ENCODE measurements around the gene LEFTY2.
"Not testable (repeated sequence)": the region's sequence is repeated elsewhere in the genome, so short reads cannot be mapped to it uniquely, and the experiment has no call there.

LEFTY2 gene

DNA sequence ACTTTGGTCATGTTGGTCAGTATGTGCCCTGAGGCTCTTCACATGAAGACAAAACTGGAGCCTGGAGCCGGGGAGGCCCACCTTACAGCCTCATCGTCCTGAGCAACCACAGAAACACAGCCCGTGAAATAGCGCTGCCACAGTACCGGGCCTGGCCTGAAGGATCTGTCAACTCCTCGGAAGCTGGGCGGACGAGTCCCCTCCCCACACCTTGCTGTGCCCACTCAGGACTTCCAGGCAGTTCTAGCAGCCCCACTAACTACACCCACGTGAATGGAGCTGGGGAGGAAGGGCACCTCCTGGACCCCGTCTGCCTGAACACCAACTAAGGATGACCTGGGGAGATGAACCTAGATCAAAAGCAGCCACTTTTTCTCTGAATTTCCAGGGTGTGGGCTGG, 33.4 kb upstream of the LEFTY2 start:
- Histone ChIP-seq H3K36me3 (ENCODE audit: low read length) (no peaks in the 10 kb centered on the region), H3K27ac (ENCODE audit: low read depth, low read length) (no peak overlapping the region), H3K4me3 (ENCODE audit: insufficient read depth, low read length, poor library complexity, severe bottlenecking) (no peak overlapping the region), H3K79me2 (ENCODE audit: insufficient read depth, low read length) (no peaks in the 10 kb centered on the region), H3F3A (ENCODE audit: insufficient read depth) (peaks cover 11% of the 10 kb centered on the region), H3K9ac (ENCODE audit: low read length) (no peak overlapping the region), H3K9me2 (replicated peaks; ENCODE audit: insufficient read depth, low read length) (no peaks in the 10 kb centered on the region), H3K9me3 (ENCODE audit: insufficient read depth, low read length) (no peaks in the 10 kb centered on the region), H3K27me3 (ENCODE audit: low read length) (no peaks in the 10 kb centered on the region), H4K20me1 (ENCODE audit: low read depth, low read length) (no peaks in the 10 kb centered on the region), H3K4me2 (ENCODE audit: low read depth, low read length, poor library complexity, severe bottlenecking) (no peak overlapping the region), H2AFZ (ENCODE audit: low read depth, low read length, severe bottlenecking) (no peak overlapping the region)
- TF ChIP-seq, protein P1, sequence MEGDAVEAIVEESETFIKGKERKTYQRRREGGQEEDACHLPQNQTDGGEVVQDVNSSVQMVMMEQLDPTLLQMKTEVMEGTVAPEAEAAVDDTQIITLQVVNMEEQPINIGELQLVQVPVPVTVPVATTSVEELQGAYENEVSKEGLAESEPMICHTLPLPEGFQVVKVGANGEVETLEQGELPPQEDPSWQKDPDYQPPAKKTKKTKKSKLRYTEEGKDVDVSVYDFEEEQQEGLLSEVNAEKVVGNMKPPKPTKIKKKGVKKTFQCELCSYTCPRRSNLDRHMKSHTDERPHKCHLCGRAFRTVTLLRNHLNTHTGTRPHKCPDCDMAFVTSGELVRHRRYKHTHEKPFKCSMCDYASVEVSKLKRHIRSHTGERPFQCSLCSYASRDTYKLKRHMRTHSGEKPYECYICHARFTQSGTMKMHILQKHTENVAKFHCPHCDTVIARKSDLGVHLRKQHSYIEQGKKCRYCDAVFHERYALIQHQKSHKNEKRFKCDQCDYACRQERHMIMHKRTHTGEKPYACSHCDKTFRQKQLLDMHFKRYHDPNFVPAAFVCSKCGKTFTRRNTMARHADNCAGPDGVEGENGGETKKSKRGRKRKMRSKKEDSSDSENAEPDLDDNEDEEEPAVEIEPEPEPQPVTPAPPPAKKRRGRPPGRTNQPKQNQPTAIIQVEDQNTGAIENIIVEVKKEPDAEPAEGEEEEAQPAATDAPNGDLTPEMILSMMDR (IDR thresholded peaks at IDR 0.05; ENCODE audit: insufficient read depth, low read length, poor library complexity, severe bottlenecking), result no peak

DNA sequence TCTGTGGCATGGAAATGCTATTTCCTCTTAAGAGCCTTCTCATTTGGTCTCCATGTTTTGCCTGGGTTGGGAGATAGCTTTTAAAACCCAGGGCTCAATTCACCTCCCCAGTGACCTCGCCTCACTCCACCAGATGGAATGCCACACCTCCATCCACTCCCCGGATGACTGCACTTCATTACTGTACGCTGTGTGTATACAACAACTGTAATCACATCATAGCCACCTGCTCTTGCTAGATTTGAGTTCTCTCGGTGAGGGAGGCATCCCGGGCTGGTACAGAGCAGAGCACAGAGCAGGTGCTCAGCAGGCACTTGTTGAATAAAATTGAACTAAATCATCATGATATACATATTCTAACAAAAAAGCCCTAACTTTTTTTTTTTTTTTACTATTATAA, 32.1 kb upstream of the LEFTY2 start:
- Histone ChIP-seq H3K9me2 (replicated peaks; ENCODE audit: insufficient read depth, low read length) (no peaks in the 10 kb centered on the region), H4K20me1 (ENCODE audit: low read depth, low read length) (no peaks in the 10 kb centered on the region), H3K4me3 (ENCODE audit: insufficient read depth, low read length, poor library complexity, severe bottlenecking) (no peak overlapping the region), H3K27ac (ENCODE audit: low read depth, low read length) (no peak overlapping the region), H3K27me3 (ENCODE audit: low read length) (no peaks in the 10 kb centered on the region), H3K36me3 (ENCODE audit: low read length) (no peaks in the 10 kb centered on the region), H3K79me2 (ENCODE audit: insufficient read depth, low read length) (no peaks in the 10 kb centered on the region), H3F3A (ENCODE audit: insufficient read depth) (peaks cover 5% of the 10 kb centered on the region), H2AFZ (ENCODE audit: low read depth, low read length, severe bottlenecking) (no peak overlapping the region), H3K9me3 (ENCODE audit: insufficient read depth, low read length) (no peaks in the 10 kb centered on the region), H3K9ac (ENCODE audit: low read length) (no peak overlapping the region), H3K4me2 (ENCODE audit: low read depth, low read length, poor library complexity, severe bottlenecking) (no peak overlapping the region)
- no peak for TF ChIP-seq EZH2phosphoT487 (conservative IDR thresholded peaks at IDR 0.05; ENCODE audit: low read length)
- TF ChIP-seq, protein P1 (IDR thresholded peaks at IDR 0.05; ENCODE audit: insufficient read depth, low read length, poor library complexity, severe bottlenecking), result no peak

DNA sequence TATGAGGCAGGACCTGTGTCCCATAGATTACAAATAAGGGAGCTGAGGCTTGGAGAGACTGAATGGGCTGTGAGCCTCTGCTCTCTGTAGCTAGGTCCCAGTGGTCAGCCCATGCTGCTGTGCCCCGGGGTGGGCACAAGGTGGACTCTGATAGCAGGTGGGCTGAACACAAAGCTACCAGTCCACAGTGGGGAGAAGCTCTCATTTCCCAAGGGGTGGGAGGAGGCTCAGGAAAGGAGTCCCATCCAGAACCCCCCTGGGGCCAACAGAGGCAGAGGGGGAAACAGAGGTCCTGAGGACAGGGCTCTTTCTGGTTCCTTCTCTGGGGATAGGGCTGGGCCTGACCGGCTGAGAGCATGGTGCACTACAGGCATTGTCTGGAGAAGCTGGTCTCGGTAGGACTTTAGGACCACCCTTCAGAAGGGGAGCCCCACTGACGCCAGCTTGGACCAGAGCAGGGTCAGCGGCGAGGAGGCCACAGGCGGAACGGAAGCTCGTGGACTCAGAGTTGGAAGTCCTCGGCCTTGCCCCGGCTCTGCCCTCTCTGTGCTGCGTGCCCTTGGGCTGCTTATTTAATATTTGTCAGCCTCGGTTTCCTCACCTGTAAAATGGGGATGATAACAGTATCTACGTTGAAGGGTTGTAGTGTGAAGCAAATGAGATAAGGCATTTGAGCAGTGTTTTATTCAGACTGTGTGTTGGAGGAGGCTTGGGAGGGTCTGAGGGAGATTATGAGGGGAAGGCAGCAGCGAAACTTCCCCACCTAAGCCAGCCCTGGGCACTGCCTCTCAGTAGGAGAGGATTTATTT, 31.5 kb upstream of the LEFTY2 start:
- Histone ChIP-seq H3K4me2 (ENCODE audit: low read depth, low read length, poor library complexity, severe bottlenecking) (no peak overlapping the region), H3K27me3 (ENCODE audit: low read length) (no peaks in the 10 kb centered on the region)

DNA sequence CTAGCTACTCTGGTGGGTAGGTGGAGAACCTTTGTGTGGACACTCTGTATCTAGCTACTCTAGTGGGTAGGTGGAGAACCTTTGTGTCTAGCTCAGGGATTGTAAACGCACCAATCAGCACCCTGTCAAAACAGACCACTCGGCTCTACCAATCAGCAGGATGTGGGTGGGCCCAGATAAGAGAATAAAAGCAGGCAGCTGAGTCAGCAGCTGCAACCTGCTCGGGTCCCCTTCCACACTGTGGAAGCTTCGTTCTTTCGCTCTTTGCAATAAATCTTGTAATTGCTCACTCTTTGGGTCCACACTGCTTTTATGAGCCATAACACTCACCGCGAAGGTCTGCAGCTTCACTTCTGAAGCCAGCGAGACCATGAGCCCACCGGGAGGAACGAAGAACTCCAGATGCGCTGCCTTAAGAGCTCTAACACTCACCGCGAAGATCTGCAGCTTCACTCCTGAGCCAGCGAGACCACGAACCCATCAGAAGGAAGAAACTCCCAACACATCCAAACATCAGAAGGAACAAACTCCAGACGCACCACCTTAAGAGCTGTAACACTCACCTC, 29.7 kb upstream of the LEFTY2 start:
- not testable (repeated sequence) for H3K79me2 ChIP-seq (ENCODE audit: insufficient read depth, low read length); H3K9me3 ChIP-seq (ENCODE audit: insufficient read depth, low read length); H2AFZ ChIP-seq (ENCODE audit: low read depth, low read length, severe bottlenecking); H3K36me3 ChIP-seq (ENCODE audit: low read length); H3K4me2 ChIP-seq (ENCODE audit: low read depth, low read length, poor library complexity, severe bottlenecking); H3K9me2 ChIP-seq (replicated peaks; ENCODE audit: insufficient read depth, low read length); H3F3A ChIP-seq (ENCODE audit: insufficient read depth); H3K27me3 ChIP-seq (ENCODE audit: low read length); H3K27ac ChIP-seq (ENCODE audit: low read depth, low read length); H3K4me3 ChIP-seq (ENCODE audit: insufficient read depth, low read length, poor library complexity, severe bottlenecking); H4K20me1 ChIP-seq (ENCODE audit: low read depth, low read length); H3K9ac ChIP-seq (ENCODE audit: low read length)

More for the DNA sequence above, 31.5 kb upstream of the LEFTY2 start:
- TF ChIP-seq, protein P1 (IDR thresholded peaks at IDR 0.05; ENCODE audit: insufficient read depth, low read length, poor library complexity, severe bottlenecking), result no peak
- TF ChIP-seq EZH2phosphoT487 (conservative IDR thresholded peaks at IDR 0.05; ENCODE audit: low read length), result no peak
- no peaks in the 10 kb centered on the region; the same call in 1 of the 2 replicates for H3F3A ChIP-seq (ENCODE audit: insufficient read depth)
- H3K79me2 ChIP-seq (ENCODE audit: insufficient read depth, low read length), result no peaks in the 10 kb centered on the region
- no peak overlapping the region for H3K9ac ChIP-seq (ENCODE audit: low read length)
- H3K9me2 ChIP-seq (replicated peaks; ENCODE audit: insufficient read depth, low read length), result no peaks in the 10 kb centered on the region
- H3K36me3 ChIP-seq (ENCODE audit: low read length), result no peaks in the 10 kb centered on the region
- H3K9me3 ChIP-seq (ENCODE audit: insufficient read depth, low read length), result no peaks in the 10 kb centered on the region
- H3K4me3 ChIP-seq (ENCODE audit: insufficient read depth, low read length, poor library complexity, severe bottlenecking), result no peak overlapping the region
- H4K20me1 ChIP-seq (ENCODE audit: low read depth, low read length), result no peaks in the 10 kb centered on the region
- H2AFZ ChIP-seq (ENCODE audit: low read depth, low read length, severe bottlenecking), result no peak overlapping the region
- H3K27ac ChIP-seq (ENCODE audit: low read depth, low read length), result no peak overlapping the region

DNA sequence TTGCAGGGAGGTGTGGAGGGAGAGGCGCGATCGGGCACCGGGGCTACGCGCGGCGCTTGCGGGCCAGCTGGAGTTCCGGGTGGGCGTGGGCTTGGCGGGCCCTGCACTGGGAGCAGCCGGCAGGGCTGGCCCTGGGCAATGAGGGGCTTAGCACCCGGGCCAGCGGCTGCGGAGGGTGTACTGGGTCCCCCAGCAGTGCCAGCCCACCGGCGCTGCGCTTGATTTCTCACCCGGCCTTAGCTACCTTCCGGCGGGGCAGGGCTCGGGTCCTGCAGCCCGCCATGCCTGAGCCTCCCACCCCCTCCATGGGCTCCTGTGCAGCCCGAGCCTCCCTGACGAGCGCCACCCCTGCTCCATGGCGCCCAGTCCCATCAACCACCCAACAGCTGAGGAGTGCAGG, 28.7 kb upstream of the LEFTY2 start:
- not testable (repeated sequence) for H3K9me3 ChIP-seq (ENCODE audit: insufficient read depth, low read length); H3K79me2 ChIP-seq (ENCODE audit: insufficient read depth, low read length); H3K27ac ChIP-seq (ENCODE audit: low read depth, low read length); H4K20me1 ChIP-seq (ENCODE audit: low read depth, low read length); H3K4me3 ChIP-seq (ENCODE audit: insufficient read depth, low read length, poor library complexity, severe bottlenecking); H3K9me2 ChIP-seq (replicated peaks; ENCODE audit: insufficient read depth, low read length); H3K4me2 ChIP-seq (ENCODE audit: low read depth, low read length, poor library complexity, severe bottlenecking); H3F3A ChIP-seq (ENCODE audit: insufficient read depth); H3K9ac ChIP-seq (ENCODE audit: low read length); H3K27me3 ChIP-seq (ENCODE audit: low read length); H2AFZ ChIP-seq (ENCODE audit: low read depth, low read length, severe bottlenecking); H3K36me3 ChIP-seq (ENCODE audit: low read length)

Measured in SU-DHL-6 (cell line).